Right lobe of liver (tissue), 6 donors: ENCODE results near the gene TRPC3. TPM values are rescaled to one million over a fixed set of nuclear protein-coding genes. Genes with fewer than 3 reads are reported as not detected.

Source experiments
- ATAC-seq, 4 donors: fragments of 200-7000 bp; cut with Tn5 transposase; one replicate each; pipeline ENCODE4 v1.9.1; 2020; ENCODE audit warnings: mild to moderate bottlenecking in 4 of 4, moderate library complexity in 4 of 4
- DNase-seq, 3 donors: peaks; one replicate each; pipeline ENCODE4 v3.0.0-alpha.2; 2020
- H3K27ac ChIP-seq, 3 donors: fragments of 200-600 bp; one replicate each; pipeline ENCODE4 v1.8.0; 2022
- H3K27me3 ChIP-seq, 2 donors: fragments of 200-600 bp; one replicate each; pipeline ENCODE4 v1.8.0; 2022
- H3K36me3 ChIP-seq, 4 donors: fragments of 200-600 bp; sonication (generic) in 1 of 4; one replicate each; pipeline versions ENCODE4 v1.5.1 to v1.8.0; 2017 to 2022; ENCODE audit warnings: control low read depth in 1 of 4
- H3K4me1 ChIP-seq, 4 donors: fragments of 200-600 bp; sonication (generic) in 1 of 4; one replicate each; pipeline versions ENCODE4 v1.5.1 to v1.8.0; 2017 to 2022; ENCODE audit warnings: control low read depth in 1 of 4
- H3K4me3 ChIP-seq, 3 donors: fragments of 200-600 bp; one replicate each; pipeline ENCODE4 v1.8.0; 2022
- H3K9me3 ChIP-seq, 4 donors: fragments of 200-600 bp; sonication (generic) in 1 of 4; one replicate each; pipeline versions ENCODE4 v1.5.1 to v1.8.0; 2017 to 2022; ENCODE audit warnings: control low read depth in 1 of 4
- POLR2A ChIP-seq: fragments of 450-650 bp; IDR thresholded peaks from one replicate; pipeline ENCODE4 v1.6.1; 2017; ENCODE audit warnings: antibody characterized with exemption, mild to moderate bottlenecking
- WGBS: methylation state at CpG from one replicate; pipeline ENCODE4 v1.1.6; 2018; ENCODE audit warnings: low coverage, low lambda C conversion rate; ENCODE audit not compliant: insufficient coverage; ENCODE audit errors: missing lambda C conversion rate; 5-methylcytosine and 5-hydroxymethylcytosine counted together
- intact Hi-C, 2 donors: fragments of 100-400 bp; cut with DNase I; formaldehyde crosslinking; loops; one replicate each; pipeline versions ENCODE4 v1.11.2 to v1.14.1; 2022
- total RNA-seq, 6 experiments: library from RNA; depleted of rRNA in 2 of 6; stranded (reverse); fragments of >200 nt in 2 of 6; fragmentation: NEBNext Ultra II Directional in 3 of 6; extraction: Animal tissue kit (Norgen Biotek cat#: 25700) in 3 of 6; gene quantifications; one replicate each; pipeline versions ENCODE4 v1.1.0 to v1.2.4, GENCODE V29; 2016 to 2023
- TF ChIP-seq, protein P1 (sequence below), 4 donors: fragments of 200-600 bp in 3 of 4; fragments of 450-650 bp in 1 of 4; IDR thresholded peaks; one replicate each; pipeline versions ENCODE4 v1.5.1 to v1.8.0; 2016 to 2022; ENCODE audit warnings: antibody characterized with exemption in 4 of 4, mild to moderate bottlenecking in 2 of 4
- donor health status: DM: no; HTN: yes; CAD: no.
- donor health status: DM: no; HTN: no; CAD: no.
- donor health status: DM: no; HTN: no; CAD: no.
- donor health status: DM: no; HTN: yes; CAD: no.
- donor health status: DM: no; HTN: yes; CAD: no.

TRPC3 gene
- total RNA-seq, 6 experiments from 2014 or later = 0.09 to 0.10 TPM; not detected in 4

DNA sequence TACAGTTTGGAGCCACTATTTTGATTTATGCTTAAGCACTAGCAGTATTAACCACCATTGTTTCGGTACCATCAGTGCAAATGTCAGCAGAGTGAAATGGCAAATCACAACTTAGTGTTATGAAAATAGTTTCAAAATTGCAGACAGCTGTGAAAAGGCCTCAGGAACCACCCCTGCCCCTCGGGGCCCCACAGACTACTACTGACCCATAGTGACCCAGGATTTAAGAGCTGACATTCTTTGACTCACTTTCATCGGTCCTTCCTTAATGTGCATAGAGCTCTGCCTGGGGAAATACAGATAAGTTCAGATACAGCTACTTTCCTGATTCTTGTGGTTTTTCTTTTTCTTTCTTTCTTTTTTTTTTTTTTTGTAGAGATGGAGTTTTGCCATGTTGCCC, 78.3 kb downstream of the TRPC3 start:
- intact Hi-C loops = no loop called here
- H3K4me1 ChIP-seq = peaks cover 0 to 8% (median 0%) of the 10 kb centered on the region in 4 donors
- no peaks in the 10 kb centered on the region for H3K36me3 ChIP-seq
- DNase-seq = no peak
- no peaks in the 10 kb centered on the region for H3K9me3 ChIP-seq
- H3K4me3 ChIP-seq = no peak overlapping the region
- no peak for TF ChIP-seq POLR2A
- TF ChIP-seq, protein P1, sequence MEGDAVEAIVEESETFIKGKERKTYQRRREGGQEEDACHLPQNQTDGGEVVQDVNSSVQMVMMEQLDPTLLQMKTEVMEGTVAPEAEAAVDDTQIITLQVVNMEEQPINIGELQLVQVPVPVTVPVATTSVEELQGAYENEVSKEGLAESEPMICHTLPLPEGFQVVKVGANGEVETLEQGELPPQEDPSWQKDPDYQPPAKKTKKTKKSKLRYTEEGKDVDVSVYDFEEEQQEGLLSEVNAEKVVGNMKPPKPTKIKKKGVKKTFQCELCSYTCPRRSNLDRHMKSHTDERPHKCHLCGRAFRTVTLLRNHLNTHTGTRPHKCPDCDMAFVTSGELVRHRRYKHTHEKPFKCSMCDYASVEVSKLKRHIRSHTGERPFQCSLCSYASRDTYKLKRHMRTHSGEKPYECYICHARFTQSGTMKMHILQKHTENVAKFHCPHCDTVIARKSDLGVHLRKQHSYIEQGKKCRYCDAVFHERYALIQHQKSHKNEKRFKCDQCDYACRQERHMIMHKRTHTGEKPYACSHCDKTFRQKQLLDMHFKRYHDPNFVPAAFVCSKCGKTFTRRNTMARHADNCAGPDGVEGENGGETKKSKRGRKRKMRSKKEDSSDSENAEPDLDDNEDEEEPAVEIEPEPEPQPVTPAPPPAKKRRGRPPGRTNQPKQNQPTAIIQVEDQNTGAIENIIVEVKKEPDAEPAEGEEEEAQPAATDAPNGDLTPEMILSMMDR (IDR thresholded peaks at IDR 0.05) = no peak
- no peaks in the 10 kb centered on the region for H3K27me3 ChIP-seq
- no peak overlapping the region for H3K27ac ChIP-seq
- no peak for ATAC-seq
- 45% methylated on average over 3 of the region's 3 CpGs for WGBS

GRCh38 chr4:121869841-121870822, 81.7 kb downstream of the TRPC3 start, which contains the start of gene BBS7:
TSS of gene BBS7 (minus strand) at chr4:121870474. CDS start at chr4:121870313, 161 bp downstream.
- no peaks in the 10 kb centered on the region for H3K9me3 ChIP-seq
- TF ChIP-seq POLR2A = peak; percentile 36
- TF ChIP-seq, protein P1 (IDR thresholded peaks at IDR 0.05) = no peak
- intact Hi-C loops = no loop called here
- peaks cover 0 to 8% (median 0%) of the 10 kb centered on the region in 4 donors for H3K4me1 ChIP-seq
- H3K36me3 ChIP-seq = peaks cover 0 to 3% (median 0%) of the 10 kb centered on the region in 4 donors
- H3K4me3 ChIP-seq = peak within 1 kb of the TSS; percentile 71 to 87 (median 75)
- ATAC-seq (peak; percentile 100), DNase-seq (peak; percentile 97 to 98 (median 97))
- H3K27me3 ChIP-seq = no peaks in the 10 kb centered on the region
- WGBS = 2% methylated on average over 14 of the region's 58 CpGs
- H3K27ac ChIP-seq = peak within 1 kb of the TSS; percentile 58 to 77 (median 70)

- ATAC-seq (no peak), DNase-seq (no peak)
- Histone ChIP-seq H3K4me3 (no peak overlapping the region), H3K9me3 (no peaks in the 10 kb centered on the region), H3K27me3 (no peaks in the 10 kb centered on the region), H3K4me1 (no peaks in the 10 kb centered on the region), H3K36me3 (peaks cover 0 to 14% (median 2%) of the 10 kb centered on the region in 4 donors), H3K27ac (no peak overlapping the region)
- no peak for TF ChIP-seq POLR2A
- TF ChIP-seq, protein P1 (IDR thresholded peaks at IDR 0.05) = no peak
- 87% methylated on average over 7 of the region's 7 CpGs for WGBS
- intact Hi-C loops = no loop called here
These were observed 88.1 kb downstream of the TRPC3 start for GRCh38 chr4:121863799-121864198.

DNA sequence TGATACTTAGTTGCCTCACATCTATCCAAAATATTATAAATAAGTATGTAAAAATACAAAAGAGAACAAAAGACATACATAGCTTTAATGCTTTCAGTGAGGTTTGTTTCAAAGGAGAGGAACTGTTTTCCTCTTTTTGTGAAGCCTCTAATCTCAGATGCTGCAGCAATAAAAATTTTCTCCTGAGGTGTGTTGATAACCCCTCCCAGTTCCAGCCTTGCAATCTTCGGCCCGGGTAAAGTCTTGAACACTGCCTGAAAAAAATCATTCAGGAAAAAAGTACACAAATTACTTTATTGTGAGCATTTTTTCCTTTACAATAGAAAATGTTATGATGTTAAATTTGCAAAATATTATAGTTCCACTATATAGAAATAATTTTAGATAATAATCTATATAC, 90.4 kb downstream of the TRPC3 start:
- DNase-seq (no peak), ATAC-seq (no peak)
- Histone ChIP-seq H3K27ac (no peak overlapping the region), H3K27me3 (no peaks in the 10 kb centered on the region), H3K9me3 (no peaks in the 10 kb centered on the region), H3K4me3 (no peak overlapping the region), H3K4me1 (no peaks in the 10 kb centered on the region), H3K36me3 (peaks cover 0 to 14% (median 0%) of the 10 kb centered on the region in 4 donors)
- intact Hi-C loops = no loop called here
- TF ChIP-seq, protein P1 (IDR thresholded peaks at IDR 0.05) = no peak
- TF ChIP-seq POLR2A = no peak
- 86% methylated on average over 2 of the region's 2 CpGs for WGBS
